Thyroid gland (tissue), 4 donors: Measurements from ENCODE around the gene NEK5.

Experiments used
- POLR2A ChIP-seq, 2 donors: fragments of 450-650 bp; IDR thresholded peaks; one replicate each; pipeline ENCODE4 v1.6.1; 2017; ENCODE audit warnings: antibody characterized with exemption in 2 of 2, mild to moderate bottlenecking in 2 of 2, moderate library complexity in 1 of 2
- TF ChIP-seq, protein P1 (sequence below), 6 experiments: fragments of 200-600 bp in 3 of 6; fragments of 450-650 bp in 3 of 6; sonication (generic) in 3 of 6; IDR thresholded peaks; one replicate each; pipeline ENCODE4 v1.5.1; 2016 to 2019; ENCODE audit warnings: antibody characterized with exemption in 6 of 6, mild to moderate bottlenecking in 2 of 6, inconsistent platforms in 1 of 6, moderate library complexity in 1 of 6

- TF ChIP-seq, protein P1, sequence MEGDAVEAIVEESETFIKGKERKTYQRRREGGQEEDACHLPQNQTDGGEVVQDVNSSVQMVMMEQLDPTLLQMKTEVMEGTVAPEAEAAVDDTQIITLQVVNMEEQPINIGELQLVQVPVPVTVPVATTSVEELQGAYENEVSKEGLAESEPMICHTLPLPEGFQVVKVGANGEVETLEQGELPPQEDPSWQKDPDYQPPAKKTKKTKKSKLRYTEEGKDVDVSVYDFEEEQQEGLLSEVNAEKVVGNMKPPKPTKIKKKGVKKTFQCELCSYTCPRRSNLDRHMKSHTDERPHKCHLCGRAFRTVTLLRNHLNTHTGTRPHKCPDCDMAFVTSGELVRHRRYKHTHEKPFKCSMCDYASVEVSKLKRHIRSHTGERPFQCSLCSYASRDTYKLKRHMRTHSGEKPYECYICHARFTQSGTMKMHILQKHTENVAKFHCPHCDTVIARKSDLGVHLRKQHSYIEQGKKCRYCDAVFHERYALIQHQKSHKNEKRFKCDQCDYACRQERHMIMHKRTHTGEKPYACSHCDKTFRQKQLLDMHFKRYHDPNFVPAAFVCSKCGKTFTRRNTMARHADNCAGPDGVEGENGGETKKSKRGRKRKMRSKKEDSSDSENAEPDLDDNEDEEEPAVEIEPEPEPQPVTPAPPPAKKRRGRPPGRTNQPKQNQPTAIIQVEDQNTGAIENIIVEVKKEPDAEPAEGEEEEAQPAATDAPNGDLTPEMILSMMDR (IDR thresholded peaks at IDR 0.05), result no peak
- TF ChIP-seq POLR2A (IDR thresholded peaks at IDR 0.05), result no peak
Measured at GRCh38 chr13:52156724-52157261, 27.9 kb upstream of the NEK5 start.
